Activated T-cell treated with anti-CD3 and anti-CD28 coated beads, Interleukin-2, amount 50 U/mL, for 1 hour (primary cell): ENCODE measurements around the gene MT1M.
"Not testable (repeated sequence)": the region's sequence is repeated elsewhere in the genome, so short reads cannot be mapped to it uniquely, and the experiment has no call there.

Experiments used
- DNase-seq: peaks from one replicate; pipeline ENCODE4 v3.0.0-alpha.2; 2020

MT1M gene

DNA sequence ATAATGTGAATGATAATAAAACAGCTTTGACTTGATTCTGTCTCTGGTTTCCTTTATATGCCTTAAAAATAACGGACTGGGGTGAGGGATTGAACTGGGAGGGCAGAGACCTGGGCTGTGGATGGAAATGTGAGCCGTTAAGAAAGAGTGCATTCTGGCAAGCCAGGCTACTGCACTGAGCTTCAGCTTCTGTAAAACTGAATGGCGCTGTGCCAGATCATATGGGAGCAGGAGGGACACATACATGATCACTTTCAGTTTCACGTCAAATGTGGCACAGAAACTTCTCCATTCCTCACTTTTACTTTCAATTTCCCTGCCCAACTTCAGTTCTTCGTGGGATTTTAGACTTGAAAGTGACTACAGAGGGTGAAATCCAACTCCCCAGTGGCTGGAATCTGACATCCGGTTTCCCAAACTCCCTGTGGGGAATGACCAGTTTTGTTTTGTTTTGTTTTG is 23.0 kb upstream of the MT1M start:
- peak; percentile 54 for DNase-seq

DNA sequence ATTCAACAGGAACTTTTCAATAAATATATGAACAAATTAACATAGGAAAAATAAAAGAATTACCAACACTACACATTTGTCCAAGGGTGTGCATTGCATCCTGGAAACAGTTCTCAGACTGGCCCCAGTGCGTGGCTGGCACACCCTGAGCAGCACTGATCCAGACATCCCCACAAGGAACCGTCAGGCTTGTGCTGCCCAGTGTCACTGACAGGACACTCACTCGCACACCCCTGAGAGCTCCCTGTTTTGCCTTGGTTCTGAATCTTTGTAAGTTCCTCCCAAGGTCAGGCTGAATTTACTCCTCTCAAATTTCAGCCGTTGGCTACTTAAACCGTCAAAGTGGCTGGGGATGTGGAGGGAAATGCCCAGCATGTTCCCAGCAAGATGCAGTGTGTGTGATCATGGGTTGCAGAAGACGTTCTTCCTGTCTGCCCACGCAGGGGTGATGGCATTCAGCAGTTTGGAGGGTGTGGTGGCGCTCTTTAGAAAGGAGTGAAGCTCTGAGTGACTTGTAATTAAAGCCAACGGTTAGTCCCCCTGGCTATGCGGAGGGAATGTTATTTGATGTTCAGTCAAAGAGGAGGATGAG is 22.3 kb upstream of the MT1M start:
- peak; percentile 55 for DNase-seq

- DNase-seq: no peak
Measured at GRCh38 chr16:56610609-56611111, 21.8 kb upstream of the MT1M start.

GRCh38 chr16:56611281-56611833 is 21.1 kb upstream of the MT1M start:
- no peak for DNase-seq

DNA sequence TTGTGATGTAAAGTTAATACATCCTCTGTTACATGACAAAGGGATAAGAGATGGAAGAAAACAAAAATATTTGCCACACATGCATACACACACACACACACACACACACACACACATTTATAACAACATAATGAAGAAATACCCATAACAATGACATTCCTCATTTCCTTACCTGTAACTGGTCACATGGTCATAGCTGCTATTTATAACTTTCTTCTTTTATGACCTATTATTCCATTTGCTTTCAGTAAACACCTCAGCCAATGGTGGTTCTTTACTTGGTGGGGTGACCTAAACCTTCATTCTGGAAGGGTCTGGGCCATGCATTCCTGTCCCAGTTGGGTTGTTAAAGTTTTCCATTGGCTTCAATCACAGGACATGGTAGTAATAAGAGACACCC is 18.8 kb upstream of the MT1M start:
- DNase-seq: no peak

- DNase-seq: no peak
Measured at GRCh38 chr16:56614549-56614991, 17.9 kb upstream of the MT1M start.

DNA sequence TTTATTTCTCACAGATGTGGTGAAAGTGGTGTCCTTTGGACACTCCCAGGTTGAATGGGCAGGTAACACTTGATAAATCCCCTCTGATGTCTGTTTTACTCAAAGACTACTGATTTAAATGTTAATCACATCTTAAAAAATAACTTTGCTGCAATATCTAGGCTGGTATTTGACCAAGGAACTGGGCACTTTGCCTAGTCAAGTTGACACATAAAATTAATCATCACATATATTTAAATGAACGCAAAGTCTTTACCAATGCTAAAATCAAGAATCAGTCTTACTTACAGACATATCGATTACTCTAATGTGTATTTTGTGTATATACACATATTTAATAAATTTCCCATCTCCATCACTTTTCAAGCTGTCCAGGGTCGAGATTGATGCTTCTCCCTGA is 17.1 kb upstream of the MT1M start:
- DNase-seq: no peak

- DNase-seq: no peak
Measured at GRCh38 chr16:56616608-56617211, 15.7 kb upstream of the MT1M start.

DNA sequence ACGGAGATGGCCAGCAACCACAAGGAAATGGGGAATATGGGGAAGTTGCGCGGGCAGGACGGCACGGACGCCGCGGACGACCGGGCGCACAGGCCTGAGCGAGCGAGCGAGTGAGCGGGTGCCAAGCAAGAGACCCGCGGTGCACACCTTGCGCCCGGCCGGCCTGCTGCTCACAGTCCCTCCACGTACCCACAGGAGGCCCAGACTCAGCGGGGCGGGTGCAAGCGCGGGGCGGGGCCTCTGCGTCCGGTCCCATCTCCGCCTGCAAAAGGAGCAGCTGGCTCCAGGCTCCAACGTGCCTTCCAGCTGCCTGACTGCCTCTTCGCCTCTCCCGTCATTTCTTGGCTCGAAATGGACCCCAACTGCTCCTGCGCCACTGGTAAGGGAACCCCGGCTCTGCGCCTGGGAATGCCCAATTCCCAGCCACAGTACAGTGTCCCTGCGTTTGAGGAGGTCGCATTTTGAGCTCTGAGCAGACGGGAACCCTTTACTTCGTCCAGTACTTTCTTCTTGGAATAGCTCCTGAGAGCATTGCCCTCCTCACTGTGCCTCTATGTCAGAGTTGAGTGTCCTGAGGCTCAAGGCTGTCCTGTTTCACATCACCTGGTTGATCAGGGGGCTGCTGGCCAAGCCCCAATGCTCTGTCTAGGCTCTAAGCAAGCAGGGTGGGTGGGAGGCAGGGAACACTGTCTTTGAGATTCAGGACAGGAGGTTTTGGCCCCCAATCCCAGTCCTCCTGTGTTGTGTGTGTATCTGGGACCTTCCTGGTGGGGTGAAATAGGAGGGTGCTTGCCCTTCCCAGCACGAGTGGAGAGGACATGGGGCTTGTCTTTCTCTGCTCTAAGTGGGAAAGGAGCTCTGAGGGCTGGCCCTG is 15.0 kb upstream of the MT1M start:
- DNase-seq: peak; percentile 53

DNA sequence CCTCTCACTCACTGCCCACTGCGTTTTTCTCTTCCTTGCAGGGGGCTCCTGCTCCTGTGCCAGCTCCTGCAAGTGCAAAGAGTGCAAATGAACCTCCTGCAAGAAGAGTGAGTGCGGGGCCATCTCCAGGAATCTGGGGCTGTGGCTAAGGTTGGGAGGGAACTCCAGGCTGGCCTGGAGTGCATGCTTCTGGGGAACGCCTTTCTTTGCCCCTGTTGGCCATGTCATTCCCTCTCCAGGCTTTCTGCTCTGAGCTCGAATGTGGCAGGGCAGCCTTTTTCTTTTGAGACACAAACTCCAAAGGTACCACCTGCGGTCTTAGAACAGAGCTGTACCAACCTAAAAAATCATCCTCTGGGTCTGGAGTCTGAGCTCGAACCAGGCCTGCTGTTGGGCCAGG is 14.3 kb upstream of the MT1M start:
- DNase-seq: no peak

DNA sequence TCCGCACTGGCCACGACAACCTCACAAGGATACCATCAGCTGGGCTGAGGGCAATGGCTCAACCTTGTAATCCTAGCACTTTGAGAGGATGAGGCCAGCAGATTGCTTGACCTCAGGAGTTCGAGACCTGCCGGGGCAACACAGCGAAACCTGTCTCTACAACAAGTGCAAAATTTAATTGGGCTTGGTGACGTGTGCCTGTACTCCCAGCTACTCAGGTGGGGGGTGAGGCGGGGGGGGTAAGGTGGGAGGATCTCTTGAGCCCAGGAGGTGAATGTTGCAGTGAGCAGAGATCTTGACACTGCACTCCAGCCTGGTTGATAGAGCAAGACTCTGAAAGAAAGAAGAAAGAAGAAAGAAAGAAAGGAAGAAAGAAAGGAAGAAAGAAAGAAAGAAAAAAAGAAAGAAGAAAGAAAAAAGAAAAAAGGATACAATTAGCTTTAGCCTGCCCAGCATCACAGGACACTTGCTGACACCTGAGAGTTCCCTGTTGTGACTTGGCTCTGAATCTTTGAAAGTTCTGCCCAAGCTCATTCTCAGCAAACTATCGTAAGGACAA is 12.0 kb upstream of the MT1M start:
- no peak for DNase-seq

DNA sequence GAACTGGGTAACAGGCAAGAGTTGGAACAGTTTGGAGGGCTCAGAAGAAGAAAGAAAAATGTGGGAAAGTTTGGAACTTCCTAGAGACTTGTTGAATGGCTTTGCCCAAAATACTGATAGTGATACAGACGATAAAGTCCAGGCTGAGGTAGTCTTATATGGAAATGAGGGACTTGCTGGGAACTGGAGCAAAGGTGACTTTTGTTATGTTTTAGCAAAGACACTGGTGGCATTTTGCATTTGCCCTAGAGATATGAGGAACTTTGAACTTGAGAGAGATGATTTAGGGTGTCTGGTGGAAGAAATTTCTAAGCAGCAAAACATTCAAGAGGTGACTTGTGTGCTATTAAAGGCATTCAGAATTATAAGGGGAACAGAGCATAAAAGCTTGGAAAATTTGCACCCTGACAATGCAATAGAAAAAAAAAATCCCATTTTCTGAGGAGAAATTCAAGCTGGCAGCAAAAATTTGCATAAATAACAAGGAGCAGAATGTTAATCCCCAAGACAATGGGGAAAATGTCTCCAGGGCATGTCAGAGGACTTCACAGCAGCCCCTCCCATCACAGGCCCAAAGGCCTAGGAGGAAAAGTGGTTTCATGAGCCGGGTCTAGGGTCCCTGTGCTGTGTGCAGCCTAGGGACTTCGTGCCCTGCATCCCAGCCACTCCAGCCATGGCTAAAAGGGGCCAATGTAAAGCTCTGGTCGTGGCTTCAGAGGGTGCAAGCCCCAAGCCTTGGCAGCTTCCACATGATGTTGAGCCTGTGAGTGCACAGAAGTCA is 10.6 kb upstream of the MT1M start:
- not testable (repeated sequence) for DNase-seq

- not testable (repeated sequence) for DNase-seq
Measured at GRCh38 chr16:56623184-56623583, 9.3 kb upstream of the MT1M start.

DNA sequence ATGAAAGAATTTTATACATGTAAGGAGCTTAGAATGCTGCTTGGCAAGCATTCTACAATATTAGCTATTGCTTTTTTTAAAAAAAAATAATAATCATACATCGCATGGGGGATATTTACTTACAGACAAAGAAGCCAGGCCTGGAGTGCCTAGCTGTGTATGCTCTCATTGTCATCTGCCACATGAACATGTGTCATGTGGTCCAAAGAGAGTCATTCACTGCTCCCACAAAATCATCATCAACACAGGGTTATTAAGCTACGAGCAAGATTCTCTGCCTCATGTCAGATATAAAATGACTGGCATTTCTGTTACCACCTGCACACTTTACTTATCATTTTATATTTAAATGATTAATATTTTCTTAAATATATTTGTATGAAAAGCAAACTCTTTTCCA is 8.8 kb upstream of the MT1M start:
- DNase-seq: no peak

GRCh38 chr16:56625140-56625942 is 7.1 kb upstream of the MT1M start, which contains the start of gene MT1E:
MT1E (plus strand) TSS chr16:56625781; CDS start chr16:56625852, 71 bp downstream.
- DNase-seq: peak; percentile 58

- no peak for DNase-seq
Measured at GRCh38 chr16:56625943-56626654, 6.4 kb upstream of the MT1M start.

- DNase-seq: no peak
Measured at GRCh38 chr16:56626685-56627084, 5.8 kb upstream of the MT1M start.

- no peak for DNase-seq
Measured at GRCh38 chr16:56628486-56629350, 3.7 kb upstream of the MT1M start.

GRCh38 chr16:56629531-56629930 is 2.9 kb upstream of the MT1M start:
- DNase-seq: no peak

GRCh38 chr16:56630134-56630533 is 2.3 kb upstream of the MT1M start:
- DNase-seq: no peak
